HepG2 (cell line): Measurements from ENCODE around the gene PRCP. TPM values are rescaled to one million over a fixed set of nuclear protein-coding genes. Genes with fewer than 3 reads are reported as not detected.

Experiments
- ATAC-seq: fragments of 200-7000 bp; cut with Tn5 transposase; 3 replicates; pipeline ENCODE4 v1.9.1; 2020; ENCODE audit warnings: mild to moderate bottlenecking, moderate library complexity
- BruUV-seq: library from RNA; stranded (reverse); fragments of 400-500 nt; replicated peaks from 2 replicates; lab custom pipeline; 2021; lab: Mats Ljungman, UMichigan
- CTCF ChIA-PET: fragments of 300-600 bp; formaldehyde crosslinking; extraction: SDS; loops from one replicate; lab custom pipeline; 2021; ENCODE audit warnings: low total read pairs, inconsistent platforms, low intra/inter-chr PET ratio; lab: Yijun Ruan, JAX
- POLR2A ChIA-PET: fragments of 350-600 bp; sonication (Branson Sonifier 250); formaldehyde crosslinking; loops from one replicate; lab custom pipeline; 2020; ENCODE audit warnings: antibody characterized with exemption, inconsistent platforms; lab: Yijun Ruan, JAX
- DNase-seq: peaks from one replicate; pipeline ENCODE4 v3.0.0-alpha.2; 2015; ENCODE audit warnings: low spot score
- FAIRE-seq: peaks from 3 replicates; lab custom pipeline; 2011; peaks lifted over from hg19 to GRCh38; lab: Jason Lieb, UNC
- H2AFZ ChIP-seq: one replicate; pipeline ENCODE4 v1.6.1; 2011; ENCODE audit warnings: low read length, inconsistent platforms
- H3K27ac ChIP-seq: fragments of 300-600 bp; 3 replicates; pipeline ENCODE4 v1.8.0; 2011; ENCODE audit warnings: mixed run types, mild to moderate bottlenecking, mixed read lengths, low read length, inconsistent platforms; ENCODE audit not compliant: insufficient read depth; ENCODE audit errors: extremely low read length
- H3K27me3 ChIP-seq, 2 experiments: fragments of 200-600 bp in 1 of 2; 2 replicates in 1 of 2; 3 replicates in 1 of 2; pipeline versions ENCODE4 v1.6.0 to v1.8.0; 2011; ENCODE audit warnings: low read length in 2 of 2, mild to moderate bottlenecking in 2 of 2, moderate library complexity in 2 of 2, inconsistent platforms in 1 of 2; ENCODE audit not compliant: insufficient read depth in 2 of 2, control insufficient read depth in 1 of 2
- H3K36me3 ChIP-seq, 2 experiments: fragments of 200-600 bp in 1 of 2; replicated peaks in 1 of 2; 2 replicates in 1 of 2; 3 replicates in 1 of 2; pipeline versions ENCODE4 v1.5.1 to v1.8.0; 2011; ENCODE audit warnings: low read length in 2 of 2, inconsistent platforms in 1 of 2; ENCODE audit not compliant: insufficient read depth in 2 of 2, control insufficient read depth in 1 of 2
- H3K4me1 ChIP-seq: 2 replicates; pipeline ENCODE4 v1.5.1; 2012; ENCODE audit warnings: low read length, inconsistent platforms; ENCODE audit not compliant: insufficient read depth
- H3K4me2 ChIP-seq: 2 replicates; pipeline ENCODE4 v1.6.0; 2011; ENCODE audit warnings: low read depth, low read length, inconsistent platforms
- H3K4me3 ChIP-seq, 3 experiments: fragments of 200-600 bp in 1 of 3; sonication (generic), shearing (Covaris generic) in 1 of 3; replicated peaks in 1 of 3; 2 replicates each; pipeline ENCODE4 v1.5.1; 2011 to 2016; ENCODE audit warnings: low read length in 3 of 3, inconsistent platforms in 2 of 3, low read depth in 2 of 3, mild to moderate bottlenecking in 2 of 3, control low read depth in 1 of 3, mixed read lengths in 1 of 3; ENCODE audit not compliant: insufficient read depth in 1 of 3
- H3K79me2 ChIP-seq: one replicate; pipeline ENCODE4 v1.6.1; 2011; ENCODE audit warnings: low read length, inconsistent platforms; ENCODE audit not compliant: insufficient read depth
- H3K9ac ChIP-seq: 2 replicates; pipeline ENCODE4 v1.6.0; 2011; ENCODE audit warnings: mild to moderate bottlenecking, low read depth, low read length, inconsistent platforms; ENCODE audit not compliant: insufficient read depth
- H3K9me3 ChIP-seq: 2 replicates; pipeline ENCODE4 v1.5.1; 2012; ENCODE audit warnings: mild to moderate bottlenecking, low read length
- H4K20me1 ChIP-seq: 2 replicates; pipeline ENCODE4 v1.6.0; 2011; ENCODE audit warnings: inconsistent platforms, mild to moderate bottlenecking, low read length, moderate library complexity; ENCODE audit not compliant: insufficient read depth
- ARNT2 ChIP-seq: sonication (generic); formaldehyde crosslinking; IDR thresholded peaks from 2 replicates; pipeline ENCODE4 v1.8.0; 2022; ENCODE audit warnings: mild to moderate bottlenecking, low read depth, missing genetic modification reagents, moderate library complexity
- CAMTA2 ChIP-seq: sonication (generic); formaldehyde crosslinking; IDR thresholded peaks from 2 replicates; pipeline ENCODE4 v1.4.0; 2020; ENCODE audit warnings: mild to moderate bottlenecking, missing genetic modification reagents, borderline replicate concordance
- PAWR ChIP-seq: sonication (generic); formaldehyde crosslinking; IDR thresholded peaks from 2 replicates; pipeline ENCODE4 v1.4.0; 2020; ENCODE audit warnings: missing genetic modification reagents, mild to moderate bottlenecking, borderline replicate concordance
- PHF5A ChIP-seq: IDR thresholded peaks from one replicate; pipeline ENCODE4 v1.6.1; 2018; ENCODE audit warnings: low read depth, missing genetic modification reagents; ENCODE audit not compliant: unreplicated experiment
- SCMH1 ChIP-seq: sonication (generic); formaldehyde crosslinking; IDR thresholded peaks from 2 replicates; pipeline ENCODE4 v1.9.0; 2021; ENCODE audit warnings: missing genetic modification reagents, mild to moderate bottlenecking, borderline replicate concordance
- ZNF34 ChIP-seq: sonication (generic); formaldehyde crosslinking; IDR thresholded peaks from 2 replicates; pipeline ENCODE4 v1.4.0; 2020; ENCODE audit warnings: mild to moderate bottlenecking, missing genetic modification reagents, borderline replicate concordance
- ZNF749 ChIP-seq: sonication (generic); formaldehyde crosslinking; IDR thresholded peaks from 2 replicates; pipeline ENCODE4 v1.8.0; 2022; ENCODE audit warnings: mild to moderate bottlenecking, missing genetic modification reagents, moderate library complexity, borderline replicate concordance
- WGBS: methylation state at CpG from one replicate; pipeline ENCODE4 v1.1.6; 2017; ENCODE audit warnings: low lambda C conversion rate; 5-methylcytosine and 5-hydroxymethylcytosine counted together
- in situ Hi-C: cut with HindIII; loops from 2 replicates; pipeline ENCODE4 v1.10.0; 2017; ENCODE audit warnings: low pct_unique_long_range_greater_than_20kb; ENCODE audit not compliant: extremely low pct_ligation_motif_present
- intact Hi-C: fragments of 100-400 bp; cut with micrococcal nuclease; formaldehyde crosslinking; loops from one replicate; pipeline ENCODE4 v1.10.0; 2022; ENCODE audit not compliant: unreplicated experiment
- polyA plus RNA-seq, 8 experiments: library from polyadenylated mRNA; depleted of rRNA in 3 of 8; stranded (reverse) in 7 of 8; unstranded in 1 of 8; fragments of >200 nt; fragmentation: Illumina TruSeq in 4 of 8; extraction: Trizol in 4 of 8; gene quantifications; 2 replicates each; pipeline versions ENCODE4 v1.2.1 to v1.2.3, GENCODE V29; 2011 to 2016; ENCODE audit warnings: low read depth in 4 of 8, missing spikeins in 1 of 8, mixed read lengths in 1 of 8; ENCODE audit not compliant: insufficient read depth in 1 of 8
- total RNA-seq, 5 experiments: library from RNA; depleted of rRNA; stranded (reverse); fragments of >200 nt; fragmentation: Illumina TruSeq; extraction: Trizol; gene quantifications; 2 replicates each; pipeline ENCODE4 v1.2.3, GENCODE V29; 2016; ENCODE audit warnings: low read depth in 1 of 5
- TF ChIP-seq, protein P1 (sequence below): sonication (generic); formaldehyde crosslinking; IDR thresholded peaks from 2 replicates; pipeline ENCODE4 v1.4.0; 2020; ENCODE audit warnings: low read depth, missing genetic modification reagents
- TF ChIP-seq, protein P2 (sequence below): sonication (generic); formaldehyde crosslinking; IDR thresholded peaks from 2 replicates; pipeline ENCODE4 v1.4.0; 2020; ENCODE audit warnings: missing genetic modification reagents, borderline replicate concordance

PRCP gene
- total and polyA plus RNA-seq, 2 of the 13 experiments (the other 11 are each of a cell fraction or from before 2014, with no cell fraction given), result 84.2 to 105 TPM

DNA sequence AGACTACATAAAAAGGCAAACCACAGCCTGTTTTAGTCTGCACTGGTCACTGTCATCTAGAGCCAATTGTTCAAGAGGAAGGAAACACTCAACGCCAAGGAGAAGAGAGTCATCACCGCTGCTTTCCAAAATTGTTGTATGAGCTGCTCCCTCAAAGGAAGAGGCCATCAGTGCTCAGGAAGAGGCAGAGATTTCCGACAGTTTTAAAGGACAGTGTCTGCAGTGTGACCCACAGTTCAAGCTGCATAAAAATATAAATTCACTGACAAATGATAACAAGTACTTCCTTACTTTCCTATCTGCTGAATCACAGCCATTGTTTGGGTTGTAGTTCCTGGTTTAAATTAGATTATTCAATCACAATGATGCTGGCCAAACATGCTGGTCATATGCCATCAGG, 16.4 kb downstream of the PRCP start (continued):
- TF ChIP-seq ARNT2 (CRISPR knock-in tag), result no peak

DNA sequence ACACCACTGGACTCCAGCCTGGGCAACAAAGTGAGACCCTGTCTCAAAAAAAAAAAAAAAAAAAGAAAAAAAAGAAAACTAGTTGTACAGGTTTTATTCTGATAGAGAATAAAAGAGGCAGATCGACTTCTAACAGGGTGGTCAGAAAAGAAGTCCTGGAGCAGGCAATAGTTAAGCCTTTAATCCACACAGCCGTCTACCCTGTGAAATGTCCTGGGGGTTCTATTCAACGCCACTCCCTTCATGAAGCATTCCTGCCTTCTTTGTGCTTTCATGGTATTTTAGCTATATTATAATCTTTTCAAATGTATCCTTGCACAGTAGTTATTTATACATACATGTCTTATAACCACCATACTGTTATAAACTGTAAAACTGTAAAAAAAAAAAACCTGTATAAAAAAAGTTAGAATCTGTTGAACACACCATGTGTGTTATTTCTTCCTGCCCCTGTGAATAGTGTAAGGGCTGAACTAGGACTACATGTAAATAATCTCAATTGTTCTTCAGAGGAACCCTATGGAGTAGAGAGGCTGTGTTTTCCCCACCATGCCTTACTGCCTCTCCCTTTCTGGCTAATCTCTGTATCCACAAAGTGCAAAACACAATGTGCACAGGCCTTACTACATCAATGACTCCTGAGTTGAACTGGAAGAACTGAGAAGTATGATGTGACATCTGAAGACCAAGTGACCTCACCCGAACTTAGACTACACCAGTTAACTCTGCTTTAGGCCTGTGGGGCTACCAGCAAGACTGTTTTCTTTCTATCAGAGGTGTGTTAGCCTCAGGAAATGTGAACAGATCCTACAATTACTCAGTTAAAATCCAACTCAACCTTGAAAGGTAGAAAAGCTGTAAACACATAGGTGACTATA, 25.3 kb downstream of the PRCP start:
- no peak overlapping the region for H3K9ac ChIP-seq
- no peaks in the 10 kb centered on the region for H3K27me3 ChIP-seq
- no peaks in the 10 kb centered on the region; the same call in 1 of the 2 replicates for H3K9me3 ChIP-seq
- H3K36me3 ChIP-seq, result no peaks in the 10 kb centered on the region
- POLR2A ChIA-PET, result no interaction called here
- H3K4me1 ChIP-seq, result no peaks in the 10 kb centered on the region
- intact Hi-C loops, result no loop called here
- no peak overlapping the region for H3K27ac ChIP-seq
- no peaks in the 10 kb centered on the region for H4K20me1 ChIP-seq
- TF ChIP-seq PHF5A (CRISPR knock-in tag) (no peak), CAMTA2 (CRISPR knock-in tag) (no peak), SCMH1 (no peak), PAWR (CRISPR knock-in tag) (no peak), ZNF749 (CRISPR knock-in tag) (no peak), ZNF34 (no peak)
- TF ChIP-seq, protein P1, sequence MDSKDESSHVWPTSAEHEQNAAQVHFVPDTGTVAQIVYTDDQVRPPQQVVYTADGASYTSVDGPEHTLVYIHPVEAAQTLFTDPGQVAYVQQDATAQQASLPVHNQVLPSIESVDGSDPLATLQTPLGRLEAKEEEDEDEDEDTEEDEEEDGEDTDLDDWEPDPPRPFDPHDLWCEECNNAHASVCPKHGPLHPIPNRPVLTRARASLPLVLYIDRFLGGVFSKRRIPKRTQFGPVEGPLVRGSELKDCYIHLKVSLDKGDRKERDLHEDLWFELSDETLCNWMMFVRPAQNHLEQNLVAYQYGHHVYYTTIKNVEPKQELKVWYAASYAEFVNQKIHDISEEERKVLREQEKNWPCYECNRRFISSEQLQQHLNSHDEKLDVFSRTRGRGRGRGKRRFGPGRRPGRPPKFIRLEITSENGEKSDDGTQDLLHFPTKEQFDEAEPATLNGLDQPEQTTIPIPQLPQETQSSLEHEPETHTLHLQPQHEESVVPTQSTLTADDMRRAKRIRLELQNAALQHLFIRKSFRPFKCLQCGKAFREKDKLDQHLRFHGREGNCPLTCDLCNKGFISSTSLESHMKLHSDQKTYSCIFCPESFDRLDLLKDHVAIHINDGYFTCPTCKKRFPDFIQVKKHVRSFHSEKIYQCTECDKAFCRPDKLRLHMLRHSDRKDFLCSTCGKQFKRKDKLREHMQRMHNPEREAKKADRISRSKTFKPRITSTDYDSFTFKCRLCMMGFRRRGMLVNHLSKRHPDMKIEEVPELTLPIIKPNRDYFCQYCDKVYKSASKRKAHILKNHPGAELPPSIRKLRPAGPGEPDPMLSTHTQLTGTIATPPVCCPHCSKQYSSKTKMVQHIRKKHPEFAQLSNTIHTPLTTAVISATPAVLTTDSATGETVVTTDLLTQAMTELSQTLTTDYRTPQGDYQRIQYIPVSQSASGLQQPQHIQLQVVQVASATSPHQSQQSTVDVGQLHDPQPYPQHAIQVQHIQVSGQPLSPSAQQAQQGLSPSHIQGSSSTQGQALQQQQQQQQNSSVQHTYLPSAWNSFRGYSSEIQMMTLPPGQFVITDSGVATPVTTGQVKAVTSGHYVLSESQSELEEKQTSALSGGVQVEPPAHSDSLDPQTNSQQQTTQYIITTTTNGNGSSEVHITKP (CRISPR knock-in tag), result no peak
- TF ChIP-seq, protein P2, sequence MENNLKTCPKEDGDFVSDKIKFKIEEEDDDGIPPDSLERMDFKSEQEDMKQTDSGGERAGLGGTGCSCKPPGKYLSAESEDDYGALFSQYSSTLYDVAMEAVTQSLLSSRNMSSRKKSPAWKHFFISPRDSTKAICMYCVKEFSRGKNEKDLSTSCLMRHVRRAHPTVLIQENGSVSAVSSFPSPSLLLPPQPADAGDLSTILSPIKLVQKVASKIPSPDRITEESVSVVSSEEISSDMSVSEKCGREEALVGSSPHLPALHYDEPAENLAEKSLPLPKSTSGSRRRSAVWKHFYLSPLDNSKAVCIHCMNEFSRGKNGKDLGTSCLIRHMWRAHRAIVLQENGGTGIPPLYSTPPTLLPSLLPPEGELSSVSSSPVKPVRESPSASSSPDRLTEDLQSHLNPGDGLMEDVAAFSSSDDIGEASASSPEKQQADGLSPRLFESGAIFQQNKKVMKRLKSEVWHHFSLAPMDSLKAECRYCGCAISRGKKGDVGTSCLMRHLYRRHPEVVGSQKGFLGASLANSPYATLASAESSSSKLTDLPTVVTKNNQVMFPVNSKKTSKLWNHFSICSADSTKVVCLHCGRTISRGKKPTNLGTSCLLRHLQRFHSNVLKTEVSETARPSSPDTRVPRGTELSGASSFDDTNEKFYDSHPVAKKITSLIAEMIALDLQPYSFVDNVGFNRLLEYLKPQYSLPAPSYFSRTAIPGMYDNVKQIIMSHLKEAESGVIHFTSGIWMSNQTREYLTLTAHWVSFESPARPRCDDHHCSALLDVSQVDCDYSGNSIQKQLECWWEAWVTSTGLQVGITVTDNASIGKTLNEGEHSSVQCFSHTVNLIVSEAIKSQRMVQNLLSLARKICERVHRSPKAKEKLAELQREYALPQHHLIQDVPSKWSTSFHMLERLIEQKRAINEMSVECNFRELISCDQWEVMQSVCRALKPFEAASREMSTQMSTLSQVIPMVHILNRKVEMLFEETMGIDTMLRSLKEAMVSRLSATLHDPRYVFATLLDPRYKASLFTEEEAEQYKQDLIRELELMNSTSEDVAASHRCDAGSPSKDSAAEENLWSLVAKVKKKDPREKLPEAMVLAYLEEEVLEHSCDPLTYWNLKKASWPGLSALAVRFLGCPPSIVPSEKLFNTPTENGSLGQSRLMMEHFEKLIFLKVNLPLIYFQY (CRISPR knock-in tag), result no peak
- H3K4me3 ChIP-seq, result no peak overlapping the region
- no TSS peak for BruUV-seq
- no peak overlapping the region for H3K4me2 ChIP-seq
- H2AFZ ChIP-seq, result no peak overlapping the region
- no peaks in the 10 kb centered on the region for H3K79me2 ChIP-seq
- ATAC-seq (no peak), DNase-seq (no peak), FAIRE-seq (no peak)
- CTCF ChIA-PET, result no interaction called here
- 92% methylated on average over 4 of the region's 4 CpGs for WGBS
- in situ Hi-C loops, result loop anchor here (25.0 kb wide), 1 partner anchor 937 kb away; no protein-coding TSS in a partner anchor
